ENCODE data around the gene ZNF236. TPM values are rescaled to one million over a fixed set of nuclear protein-coding genes. Genes with fewer than 3 reads are reported as not detected.
A peak's percentile ranks its signal among the peaks of the same experiment; 100 is the strongest.

The ZNF236 gene
- total RNA-seq, 4 donors from 2014 or later, result 13.4 to 38.0 (median 15.1) TPM

GRCh38 chr18:76914314-76914713 lies 92.0 kb downstream of the ZNF236 start:
- Histone ChIP-seq H3K27ac (no peak overlapping the region), H3K4me1 (no peaks in the 10 kb centered on the region), H3K4me3 (no peak overlapping the region), H3K27me3 (no peaks in the 10 kb centered on the region), H3K36me3 (peaks cover 92% of the 10 kb centered on the region), H3K9me3 (no peaks in the 10 kb centered on the region)
- 80% methylated on average over 8 of the region's 8 CpGs for WGBS
- no peak for TF ChIP-seq CTCF (IDR thresholded peaks at IDR 0.05)
- TF ChIP-seq POLR2AphosphoS5 (IDR thresholded peaks at IDR 0.05), result no peak
- TF ChIP-seq EP300 (IDR thresholded peaks at IDR 0.05), result no peak
- TF ChIP-seq POLR2A (IDR thresholded peaks at IDR 0.05), result no peak
- no peak for DNase-seq (ENCODE audit: low spot score in 2 of 2)

- 64% methylated on average over 3 of the region's 3 CpGs for WGBS
- TF ChIP-seq EP300 (IDR thresholded peaks at IDR 0.05), result no peak
- no peak for TF ChIP-seq POLR2AphosphoS5 (IDR thresholded peaks at IDR 0.05)
Measured at GRCh38 chr18:76914796-76915195, 92.4 kb downstream of the ZNF236 start.

GRCh38 chr18:76915456-76915855 lies 93.1 kb downstream of the ZNF236 start:
- no peak overlapping the region for H3K27ac ChIP-seq
- H3K36me3 ChIP-seq, result peaks cover 92% of the 10 kb centered on the region
- no peaks in the 10 kb centered on the region for H3K4me1 ChIP-seq
- no peaks in the 10 kb centered on the region for H3K27me3 ChIP-seq
- no peak overlapping the region for H3K4me3 ChIP-seq
- no peak for DNase-seq (ENCODE audit: low spot score in 2 of 2)
- no peaks in the 10 kb centered on the region for H3K9me3 ChIP-seq
- TF ChIP-seq POLR2AphosphoS5 (IDR thresholded peaks at IDR 0.05) (no peak), EP300 (IDR thresholded peaks at IDR 0.05) (no peak), POLR2A (IDR thresholded peaks at IDR 0.05) (no peak), CTCF (IDR thresholded peaks at IDR 0.05) (no peak)
- 74% methylated on average over 5 of the region's 5 CpGs for whole genome bisulfite sequencing

More at GRCh38 chr18:76914796-76915195, 92.4 kb downstream of the ZNF236 start:
- H3K4me1 ChIP-seq, result no peaks in the 10 kb centered on the region
- no peak for DNase-seq (ENCODE audit: low spot score in 2 of 2)
- H3K27ac ChIP-seq, result no peak overlapping the region
- peaks cover 92% of the 10 kb centered on the region for H3K36me3 ChIP-seq
- no peaks in the 10 kb centered on the region for H3K27me3 ChIP-seq
- no peak overlapping the region for H3K4me3 ChIP-seq
- no peaks in the 10 kb centered on the region for H3K9me3 ChIP-seq

- H3K4me1 ChIP-seq, result no peaks in the 10 kb centered on the region
- no peak overlapping the region for H3K4me3 ChIP-seq
- no peak overlapping the region for H3K27ac ChIP-seq
- 95% methylated on average over 5 of the region's 5 CpGs for WGBS
- peaks cover 69% of the 10 kb centered on the region for H3K36me3 ChIP-seq
- H3K9me3 ChIP-seq, result no peaks in the 10 kb centered on the region
- DNase-seq (ENCODE audit: low spot score in 2 of 2), result no peak
- no peak for TF ChIP-seq EP300 (IDR thresholded peaks at IDR 0.05)
- TF ChIP-seq CTCF (IDR thresholded peaks at IDR 0.05), result no peak
- no peak for TF ChIP-seq POLR2A (IDR thresholded peaks at IDR 0.05)
- TF ChIP-seq POLR2AphosphoS5 (IDR thresholded peaks at IDR 0.05), result no peak
- no peaks in the 10 kb centered on the region for H3K27me3 ChIP-seq
Measured at GRCh38 chr18:76920974-76921373, 98.6 kb downstream of the ZNF236 start.

GRCh38 chr18:76922107-76922506 lies 99.8 kb downstream of the ZNF236 start:
- Histone ChIP-seq H3K27me3 (no peaks in the 10 kb centered on the region), H3K9me3 (no peaks in the 10 kb centered on the region), H3K4me1 (no peaks in the 10 kb centered on the region), H3K27ac (no peak overlapping the region), H3K4me3 (no peak overlapping the region), H3K36me3 (peaks cover 66% of the 10 kb centered on the region)
- no peak for DNase-seq (ENCODE audit: low spot score in 2 of 2)
- TF ChIP-seq POLR2AphosphoS5 (IDR thresholded peaks at IDR 0.05), result no peak
- TF ChIP-seq EP300 (IDR thresholded peaks at IDR 0.05), result no peak
- no peak for TF ChIP-seq POLR2A (IDR thresholded peaks at IDR 0.05)
- peak; percentile 8 to 40 for TF ChIP-seq CTCF (IDR thresholded peaks at IDR 0.05)
- WGBS, result 46% methylated on average over 10 of the region's 10 CpGs

GRCh38 chr18:76923485-76924085 lies 101.2 kb downstream of the ZNF236 start:
- DNase-seq (ENCODE audit: low spot score in 2 of 2), result no peak
- Histone ChIP-seq H3K4me1 (no peaks in the 10 kb centered on the region), H3K27me3 (no peaks in the 10 kb centered on the region), H3K27ac (no peak overlapping the region), H3K36me3 (peaks cover 66% of the 10 kb centered on the region), H3K4me3 (no peak overlapping the region), H3K9me3 (no peaks in the 10 kb centered on the region)
- WGBS, result 77% methylated on average over 3 of the region's 3 CpGs
- no peak for TF ChIP-seq EP300 (IDR thresholded peaks at IDR 0.05)
- TF ChIP-seq CTCF (IDR thresholded peaks at IDR 0.05), result peak in 1 of 2 donors; percentile 32

Data from suprapubic skin (tissue), 4 donors.